Activated naive CD4-positive, alpha-beta T cell treated with anti-CD3 and anti-CD28 coated beads for 36 hours (primary cell): Measurements from ENCODE around the gene RASD2. TPM values are rescaled to one million over a fixed set of nuclear protein-coding genes. Genes with fewer than 3 reads are reported as not detected.

Source experiments
- CTCF ChIA-PET: fragments of 350-600 bp; sonication (Branson Sonifier 250); formaldehyde crosslinking; loops from one replicate; lab custom pipeline; 2021; ENCODE audit warnings: antibody characterized with exemption; lab: Charles Lee
- DNase-seq: peaks from one replicate; pipeline ENCODE4 v3.0.0-alpha.2; 2020
- H3K27ac Mint-ChIP-seq: one replicate; pipeline ENCODE4 v1.8.0; 2021; ENCODE audit warnings: mild to moderate bottlenecking, mixed read lengths
- H3K27me3 Mint-ChIP-seq: one replicate; pipeline ENCODE4 v1.8.0; 2021; ENCODE audit warnings: low read depth, mixed read lengths
- H3K36me3 Mint-ChIP-seq: one replicate; pipeline ENCODE4 v1.8.0; 2021; ENCODE audit warnings: low read depth, mixed read lengths
- H3K4me1 Mint-ChIP-seq: one replicate; pipeline ENCODE4 v1.8.0; 2021; ENCODE audit warnings: low read depth, mixed read lengths
- H3K4me3 Mint-ChIP-seq: one replicate; pipeline ENCODE4 v1.8.0; 2021; ENCODE audit warnings: mild to moderate bottlenecking, moderate library complexity, mixed read lengths
- H3K9me3 Mint-ChIP-seq: one replicate; pipeline ENCODE4 v1.8.0; 2021; ENCODE audit warnings: mixed read lengths
- intact Hi-C: fragments of 100-400 bp; cut with micrococcal nuclease; formaldehyde crosslinking; loops from one replicate; pipeline ENCODE4 v1.15.1; 2023
- total RNA-seq, 2 experiments: library from RNA; stranded (reverse); gene quantifications; one replicate each; pipeline ENCODE4 v1.2.3, GENCODE V29; 2021

The RASD2 gene
- total RNA-seq, 2 experiments from 2014 or later, result not detected

DNA sequence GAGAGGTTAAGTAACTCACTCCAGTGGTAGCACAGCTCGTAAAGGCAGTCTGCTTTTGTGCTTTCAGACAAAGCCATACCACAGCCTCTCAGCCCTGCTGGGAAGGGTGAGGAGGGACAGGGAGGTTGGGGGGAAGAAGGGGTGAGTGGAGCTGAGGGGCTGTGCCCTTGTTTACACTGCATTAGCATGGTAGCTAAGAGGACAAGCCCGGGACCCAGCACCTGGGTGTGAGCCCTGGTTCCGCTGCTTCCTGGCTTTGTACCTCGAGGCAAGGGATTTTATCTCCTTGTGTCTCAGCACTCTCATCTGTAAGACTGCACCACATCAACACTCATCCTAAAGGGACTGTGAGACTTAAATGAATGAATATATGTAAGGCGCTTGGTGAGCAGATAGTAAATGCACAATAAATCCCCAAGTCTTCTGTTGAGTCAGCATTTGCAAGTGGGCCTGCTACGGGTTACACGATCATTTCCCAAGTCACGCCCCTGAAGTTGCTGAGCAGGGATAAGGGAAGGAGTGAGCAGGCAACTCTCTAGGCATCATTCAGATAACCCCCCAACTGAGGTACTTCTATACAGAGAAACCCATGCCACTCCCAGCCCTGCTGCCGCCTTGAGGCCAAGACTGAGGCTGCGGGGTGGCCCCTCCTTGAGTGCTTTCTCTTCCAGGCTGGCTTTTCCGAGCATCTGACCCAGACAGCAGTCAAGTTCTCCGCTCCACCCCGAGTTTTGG, 7.5 kb downstream of the RASD2 start:
- Mint-ChIP-seq H3K36me3 (no peaks in the 10 kb centered on the region), H3K4me1 (peaks cover 7% of the 10 kb centered on the region), H3K9me3 (no peaks in the 10 kb centered on the region), H3K4me3 (no peak overlapping the region), H3K27ac (no peak overlapping the region), H3K27me3 (peaks cover 10% of the 10 kb centered on the region)
- CTCF ChIA-PET, result no interaction called here
- intact Hi-C loops, result no loop called here
- no peak for DNase-seq

- CTCF ChIA-PET, result no interaction called here
- H3K4me1 Mint-ChIP-seq, result peaks cover 12% of the 10 kb centered on the region
Observed at GRCh38 chr22:35548722-35549112, 8.1 kb downstream of the RASD2 start.

GRCh38 chr22:35549328-35549727, 8.7 kb downstream of the RASD2 start:
- intact Hi-C loops, result no loop called here
- peaks cover 4% of the 10 kb centered on the region for H3K27me3 Mint-ChIP-seq
- H3K4me3 Mint-ChIP-seq, result no peak overlapping the region
- H3K4me1 Mint-ChIP-seq, result peaks cover 14% of the 10 kb centered on the region
- no peak overlapping the region for H3K27ac Mint-ChIP-seq
- H3K36me3 Mint-ChIP-seq, result no peaks in the 10 kb centered on the region
- CTCF ChIA-PET, result no interaction called here
- H3K9me3 Mint-ChIP-seq, result no peaks in the 10 kb centered on the region
- DNase-seq, result no peak

More at GRCh38 chr22:35548722-35549112, 8.1 kb downstream of the RASD2 start:
- no peaks in the 10 kb centered on the region for H3K9me3 Mint-ChIP-seq
- intact Hi-C loops, result no loop called here
- H3K36me3 Mint-ChIP-seq, result no peaks in the 10 kb centered on the region
- H3K27me3 Mint-ChIP-seq, result peaks cover 6% of the 10 kb centered on the region
- no peak overlapping the region for H3K4me3 Mint-ChIP-seq
- DNase-seq, result no peak
- H3K27ac Mint-ChIP-seq, result no peak overlapping the region

- no peaks in the 10 kb centered on the region for H3K36me3 Mint-ChIP-seq
- no peak overlapping the region for H3K4me3 Mint-ChIP-seq
- no peaks in the 10 kb centered on the region for H3K9me3 Mint-ChIP-seq
- H3K27ac Mint-ChIP-seq, result no peak overlapping the region
- no peaks in the 10 kb centered on the region for H3K27me3 Mint-ChIP-seq
- intact Hi-C loops, result no loop called here
- no peak for DNase-seq
- H3K4me1 Mint-ChIP-seq, result peaks cover 14% of the 10 kb centered on the region
- CTCF ChIA-PET, result interaction anchor here (2.1 kb wide), 1 partner anchor 31 kb away, joined by 8 read pairs; no protein-coding TSS in a partner anchor
Observed at GRCh38 chr22:35551549-35552177, 11.0 kb downstream of the RASD2 start.

GRCh38 chr22:35552196-35552842, 11.7 kb downstream of the RASD2 start:
- Mint-ChIP-seq H3K27ac (no peak overlapping the region), H3K27me3 (no peaks in the 10 kb centered on the region), H3K4me3 (no peak overlapping the region), H3K4me1 (peaks cover 14% of the 10 kb centered on the region), H3K36me3 (no peaks in the 10 kb centered on the region), H3K9me3 (no peaks in the 10 kb centered on the region)
- intact Hi-C loops, result no loop called here
- DNase-seq, result peak; percentile 92
- CTCF ChIA-PET, result interaction anchor here (2.1 kb wide), 1 partner anchor 31 kb away, joined by 8 read pairs; no protein-coding TSS in a partner anchor

DNA sequence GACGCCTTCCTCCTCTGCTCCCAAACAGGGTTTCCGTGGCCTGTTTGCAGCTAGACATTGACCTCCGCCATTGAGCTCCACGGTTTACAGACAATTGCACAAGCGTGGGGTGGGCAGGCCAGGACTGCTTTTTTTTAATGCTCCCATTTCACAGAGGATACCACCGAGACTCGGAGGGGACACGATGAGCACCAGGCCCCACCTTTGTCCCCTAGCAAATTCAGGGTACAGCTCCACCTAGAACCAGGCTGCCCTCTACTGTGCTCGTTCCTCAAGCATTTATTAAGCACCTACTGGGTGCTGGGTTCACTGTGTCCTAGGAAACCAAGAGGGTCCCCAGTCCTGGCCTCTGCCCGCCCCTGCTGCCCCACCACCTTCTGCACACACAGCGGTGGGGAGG, 12.2 kb downstream of the RASD2 start:
- H3K27ac Mint-ChIP-seq, result no peak overlapping the region

DNA sequence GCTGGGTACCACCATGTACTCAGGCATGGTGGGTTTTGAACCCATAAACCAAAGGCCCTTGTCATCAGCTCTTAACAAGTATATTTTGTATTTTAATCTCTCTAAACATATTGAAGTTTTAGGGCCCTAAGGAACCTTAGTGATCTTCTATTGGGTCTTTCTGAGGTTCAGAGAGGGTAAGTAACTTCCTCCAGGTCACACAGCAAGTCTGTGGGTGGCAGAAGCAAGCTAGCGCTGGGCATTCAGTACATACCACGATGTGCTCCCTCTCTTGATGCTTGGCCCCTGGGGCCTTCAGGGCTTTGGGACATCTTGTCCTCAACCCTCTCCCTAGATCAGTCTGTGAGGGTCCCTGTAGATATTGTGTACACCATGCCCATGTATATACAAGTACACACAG, 12.7 kb downstream of the RASD2 start:
- intact Hi-C loops, result no loop called here
- H3K27me3 Mint-ChIP-seq, result no peaks in the 10 kb centered on the region
- H3K27ac Mint-ChIP-seq, result no peak overlapping the region
- peaks cover 14% of the 10 kb centered on the region for H3K4me1 Mint-ChIP-seq
- CTCF ChIA-PET, result interaction anchor here (2.1 kb wide), 1 partner anchor 30 kb away, joined by 8 read pairs; no protein-coding TSS in a partner anchor
- no peak overlapping the region for H3K4me3 Mint-ChIP-seq
- no peaks in the 10 kb centered on the region for H3K36me3 Mint-ChIP-seq
- no peaks in the 10 kb centered on the region for H3K9me3 Mint-ChIP-seq
- DNase-seq, result no peak

More for the DNA sequence above, 12.2 kb downstream of the RASD2 start:
- Mint-ChIP-seq H3K9me3 (no peaks in the 10 kb centered on the region), H3K4me1 (peaks cover 14% of the 10 kb centered on the region), H3K4me3 (no peak overlapping the region), H3K36me3 (no peaks in the 10 kb centered on the region), H3K27me3 (no peaks in the 10 kb centered on the region)
- CTCF ChIA-PET, result interaction anchor here (2.1 kb wide), 1 partner anchor 30 kb away, joined by 8 read pairs; no protein-coding TSS in a partner anchor
- intact Hi-C loops, result no loop called here
- no peak for DNase-seq

- no peak for DNase-seq
- CTCF ChIA-PET, result no interaction called here
- no peaks in the 10 kb centered on the region for H3K36me3 Mint-ChIP-seq
- H3K4me3 Mint-ChIP-seq, result no peak overlapping the region
- intact Hi-C loops, result no loop called here
- H3K27ac Mint-ChIP-seq, result no peak overlapping the region
- no peaks in the 10 kb centered on the region for H3K9me3 Mint-ChIP-seq
- H3K27me3 Mint-ChIP-seq, result no peaks in the 10 kb centered on the region
- H3K4me1 Mint-ChIP-seq, result peaks cover 14% of the 10 kb centered on the region
Observed at GRCh38 chr22:35554297-35554845, 13.7 kb downstream of the RASD2 start.

DNA sequence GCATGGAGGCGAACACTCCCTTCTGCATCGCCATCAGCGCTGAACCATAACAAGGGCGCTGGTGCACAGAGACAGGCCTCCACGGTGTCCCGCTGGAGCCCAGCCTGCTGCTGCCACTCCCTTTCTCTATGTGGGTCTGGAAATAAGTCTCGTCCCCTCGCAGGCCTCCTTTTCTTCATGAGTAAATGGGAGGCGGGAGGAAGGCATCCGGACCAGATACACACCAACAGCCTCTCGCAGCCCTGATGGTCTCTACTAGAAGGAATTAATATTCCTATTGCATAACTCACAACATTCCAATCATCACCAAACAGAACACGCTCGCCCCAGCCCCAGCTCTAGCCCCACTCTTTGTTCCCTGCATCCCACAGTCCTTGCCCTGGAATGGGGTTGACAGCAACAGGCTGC, 14.9 kb downstream of the RASD2 start:
- Mint-ChIP-seq H3K27ac (no peak overlapping the region), H3K27me3 (no peaks in the 10 kb centered on the region), H3K4me3 (no peak overlapping the region), H3K4me1 (peaks cover 14% of the 10 kb centered on the region), H3K9me3 (no peaks in the 10 kb centered on the region), H3K36me3 (no peaks in the 10 kb centered on the region)
- DNase-seq, result no peak
- intact Hi-C loops, result no loop called here
- CTCF ChIA-PET, result no interaction called here

- Mint-ChIP-seq H3K4me3 (no peak overlapping the region), H3K27me3 (no peaks in the 10 kb centered on the region), H3K36me3 (no peaks in the 10 kb centered on the region), H3K4me1 (peaks cover 14% of the 10 kb centered on the region), H3K9me3 (no peaks in the 10 kb centered on the region), H3K27ac (no peak overlapping the region)
- intact Hi-C loops, result no loop called here
- CTCF ChIA-PET, result no interaction called here
- DNase-seq, result no peak
Observed at GRCh38 chr22:35555946-35556547, 15.4 kb downstream of the RASD2 start.

DNA sequence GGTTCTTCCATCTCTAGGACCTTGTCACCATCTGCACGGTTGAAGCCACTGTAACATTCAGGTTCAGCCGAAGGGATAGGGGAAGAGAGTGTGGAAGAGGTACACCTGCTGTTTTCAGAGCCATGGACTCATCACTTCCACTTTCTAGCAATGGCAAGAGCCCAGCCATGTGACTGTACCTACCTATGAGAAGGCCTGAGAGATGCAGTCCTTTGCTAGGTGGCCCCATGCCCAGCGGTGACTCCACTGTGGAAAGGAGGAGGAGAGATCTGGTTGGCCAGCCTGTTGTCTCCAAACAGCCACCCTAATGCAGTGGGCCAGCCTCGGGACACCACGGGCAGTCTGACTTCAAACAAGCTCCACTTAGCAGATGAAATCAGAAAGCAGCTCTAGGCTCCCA, 16.0 kb downstream of the RASD2 start:
- Mint-ChIP-seq H3K27me3 (no peaks in the 10 kb centered on the region), H3K27ac (no peak overlapping the region), H3K4me1 (peaks cover 14% of the 10 kb centered on the region), H3K36me3 (no peaks in the 10 kb centered on the region), H3K9me3 (no peaks in the 10 kb centered on the region), H3K4me3 (no peak overlapping the region)
- intact Hi-C loops, result no loop called here
- CTCF ChIA-PET, result no interaction called here
- no peak for DNase-seq

DNA sequence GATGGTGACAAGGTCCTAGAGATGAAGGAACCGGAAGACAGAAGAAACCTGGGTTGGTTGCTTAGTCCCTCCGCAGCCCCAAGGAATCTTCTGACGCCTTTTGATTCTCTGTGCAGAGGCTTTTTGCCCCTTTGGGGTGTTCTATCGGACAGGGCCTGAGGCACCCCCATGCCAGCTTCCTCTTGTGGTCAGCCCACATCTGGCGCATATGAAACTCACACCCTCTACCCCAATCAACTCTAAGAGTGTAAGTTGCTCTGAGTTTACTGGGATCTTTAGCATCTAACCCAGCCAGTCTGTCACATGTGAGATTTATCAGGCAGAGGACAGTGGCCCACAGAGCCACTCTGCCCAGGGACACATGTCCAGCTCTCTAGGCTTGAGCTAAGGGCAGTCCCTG, 17.4 kb downstream of the RASD2 start:
- peaks cover 8% of the 10 kb centered on the region for H3K4me1 Mint-ChIP-seq
- no peaks in the 10 kb centered on the region for H3K36me3 Mint-ChIP-seq
- intact Hi-C loops, result no loop called here
- no peaks in the 10 kb centered on the region for H3K9me3 Mint-ChIP-seq
- H3K4me3 Mint-ChIP-seq, result no peak overlapping the region
- no peaks in the 10 kb centered on the region for H3K27me3 Mint-ChIP-seq
- CTCF ChIA-PET, result no interaction called here
- DNase-seq, result no peak
- H3K27ac Mint-ChIP-seq, result no peak overlapping the region
